ENCODE results near the gene PYCARD. TPM values are rescaled to one million over a fixed set of nuclear protein-coding genes. Genes with fewer than 3 reads are reported as not detected.

The PYCARD gene
- total RNA-seq, 1 experiment from 2014 or later = not detected

DNA sequence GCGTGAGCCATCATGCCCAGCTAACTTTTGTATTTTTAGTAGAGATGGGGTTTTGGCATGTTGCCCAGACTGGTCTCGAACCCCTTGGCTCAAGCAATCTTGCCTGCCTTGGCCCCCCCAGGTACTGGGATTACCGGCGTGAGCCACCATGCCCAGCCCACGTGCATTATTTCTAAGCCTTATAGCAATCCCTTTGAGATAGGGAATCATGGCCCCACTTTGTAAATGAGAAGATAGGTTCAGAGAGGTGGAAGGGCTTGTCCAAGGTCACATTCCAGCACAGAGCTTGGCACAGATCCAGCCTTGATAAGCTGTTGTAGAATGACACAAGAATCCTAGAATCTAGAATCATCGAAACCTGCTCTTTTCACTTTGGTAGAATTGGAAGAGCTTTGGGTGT is 4.2 kb upstream of the PYCARD start:
- H3K27me3 ChIP-seq (ENCODE audit: insufficient read depth, low read length) = no peaks in the 10 kb centered on the region
- H3K27ac ChIP-seq (ENCODE audit: low read depth, low read length) = no peak overlapping the region
- no peak for ATAC-seq
- H3K9me2 ChIP-seq (ENCODE audit: insufficient read depth) = no peaks in the 10 kb centered on the region
- H3K79me2 ChIP-seq (ENCODE audit: insufficient read depth, low read length) = no peaks in the 10 kb centered on the region
- H3K9me3 ChIP-seq (ENCODE audit: control insufficient read depth in 1 of 2, insufficient read depth in 1 of 2, low read depth in 1 of 2, low read length in 2 of 2) = no peaks in the 10 kb centered on the region
- ChIA-PET RAD21 (ENCODE audit: low non-redundant PET in 1 of 2, low total read pairs in 2 of 2, uncharacterized antibody in 2 of 2, unreplicated experiment in 2 of 2) (no interaction called here), CTCF (no interaction called here), POLR2A (interaction anchor here (1.0 kb wide), 1 partner anchor 9 kb away, joined by 3 read pairs; no protein-coding TSS in a partner anchor)
- H3K4me3 ChIP-seq (replicated peaks in 1 of 2; ENCODE audit: low read depth in 1 of 2, low read length in 2 of 2) = no peak overlapping the region
- no peaks in the 10 kb centered on the region for H4K20me1 ChIP-seq (ENCODE audit: insufficient read depth)
- no peak overlapping the region for H3K9ac ChIP-seq (ENCODE audit: low read length)
- intact Hi-C loops (cut with micrococcal nuclease) = no loop called here
- H2AFZ ChIP-seq (ENCODE audit: low read depth, low read length, poor library complexity, severe bottlenecking) = no peak overlapping the region
- H3K36me3 ChIP-seq (ENCODE audit: control insufficient read depth in 1 of 2, insufficient read depth in 2 of 2, low read length in 2 of 2) = no peaks in the 10 kb centered on the region
- TF ChIP-seq ZNF274 (IDR thresholded peaks at IDR 0.05; ENCODE audit: low read depth, low read length) (no peak), ELF1 (IDR thresholded peaks at IDR 0.05; ENCODE audit: borderline replicate concordance, low read depth) (no peak), EZH2 (IDR thresholded peaks at IDR 0.05) (no peak)
- H3K4me1 ChIP-seq (ENCODE audit: control insufficient read depth in 1 of 2, insufficient read depth in 2 of 2, low read length in 2 of 2) = peaks cover 0 to 9% of the 10 kb centered on the region in 2 experiments; a peak in 1 of 4 replicates
- BruUV-seq (replicated peaks) = no TSS peak
- no peak overlapping the region for H3K4me2 ChIP-seq (ENCODE audit: low read length)
- no peak for DNase-seq (ENCODE audit: low read depth, low spot score)

DNA sequence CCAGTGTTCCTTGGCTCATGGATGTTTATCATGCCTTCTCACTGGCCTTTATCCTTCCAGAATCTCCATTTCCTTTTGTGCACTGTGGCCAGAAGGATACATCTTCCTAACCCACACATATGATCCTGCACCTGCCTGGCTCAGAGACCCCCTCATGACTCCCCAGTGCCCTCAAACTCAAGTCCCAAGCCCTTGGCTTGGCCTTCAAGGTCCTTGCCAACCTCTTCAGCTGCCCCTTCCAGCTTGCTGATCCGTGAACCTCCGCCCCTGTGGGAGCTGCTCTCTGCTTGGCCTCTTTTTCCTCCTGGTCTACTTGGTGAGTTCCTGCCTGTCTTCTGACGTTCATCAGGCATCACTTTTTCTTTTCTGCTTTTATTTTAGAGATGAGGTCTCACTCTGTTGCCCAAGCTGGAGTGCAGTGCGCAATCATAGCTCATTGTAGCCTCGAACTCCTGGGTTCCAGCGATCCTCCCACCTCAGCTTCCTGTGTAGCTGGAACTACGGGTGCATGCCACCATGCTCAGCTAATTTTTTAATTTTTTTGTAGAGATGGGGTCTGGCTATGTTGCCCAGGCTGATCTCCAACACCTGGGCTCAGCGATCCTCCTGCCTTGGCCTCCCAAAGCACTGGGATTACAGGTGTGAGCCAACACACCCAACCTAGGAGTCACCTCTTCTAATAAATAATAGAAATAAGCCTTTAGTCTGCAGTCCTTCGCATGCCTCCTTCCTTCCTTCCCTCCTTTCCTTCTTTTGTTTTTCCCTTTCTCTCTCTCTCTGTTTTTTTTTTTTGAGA is 2.5 kb upstream of the PYCARD start:
- ATAC-seq (no peak), DNase-seq (ENCODE audit: low read depth, low spot score) (no peak)
- ChIA-PET CTCF (no interaction called here), POLR2A (no interaction called here), RAD21 (ENCODE audit: low non-redundant PET in 1 of 2, low total read pairs in 2 of 2, uncharacterized antibody in 2 of 2, unreplicated experiment in 2 of 2) (no interaction called here)
- Histone ChIP-seq H3K36me3 (ENCODE audit: control insufficient read depth in 1 of 2, insufficient read depth in 2 of 2, low read length in 2 of 2) (peaks cover 0 to 6% of the 10 kb centered on the region in 2 experiments; a peak in 1 of 4 replicates), H3K27me3 (ENCODE audit: insufficient read depth, low read length) (no peaks in the 10 kb centered on the region), H3K9me3 (ENCODE audit: control insufficient read depth in 1 of 2, insufficient read depth in 1 of 2, low read depth in 1 of 2, low read length in 2 of 2) (no peaks in the 10 kb centered on the region), H3K4me3 (replicated peaks in 1 of 2; ENCODE audit: low read depth in 1 of 2, low read length in 2 of 2) (no peak overlapping the region), H3K4me1 (ENCODE audit: control insufficient read depth in 1 of 2, insufficient read depth in 2 of 2, low read length in 2 of 2) (peaks cover 0 to 6% of the 10 kb centered on the region in 2 experiments; a peak in 1 of 4 replicates), H3K9me2 (ENCODE audit: insufficient read depth) (no peaks in the 10 kb centered on the region), H3K9ac (ENCODE audit: low read length) (no peak overlapping the region), H3K79me2 (ENCODE audit: insufficient read depth, low read length) (no peaks in the 10 kb centered on the region), H2AFZ (ENCODE audit: low read depth, low read length, poor library complexity, severe bottlenecking) (no peak overlapping the region), H3K27ac (ENCODE audit: low read depth, low read length) (no peak overlapping the region), H3K4me2 (ENCODE audit: low read length) (no peak overlapping the region), H4K20me1 (ENCODE audit: insufficient read depth) (no peaks in the 10 kb centered on the region)
- intact Hi-C loops (cut with micrococcal nuclease) = no loop called here
- no TSS peak for BruUV-seq (replicated peaks)
- no peak for TF ChIP-seq POLR2A (IDR thresholded peaks at IDR 0.05; ENCODE audit: borderline replicate concordance, extremely low read depth, insufficient read depth, insufficient read length)
- TF ChIP-seq, protein P1, sequence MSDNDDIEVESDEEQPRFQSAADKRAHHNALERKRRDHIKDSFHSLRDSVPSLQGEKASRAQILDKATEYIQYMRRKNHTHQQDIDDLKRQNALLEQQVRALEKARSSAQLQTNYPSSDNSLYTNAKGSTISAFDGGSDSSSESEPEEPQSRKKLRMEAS (IDR thresholded peaks at IDR 0.05) = no peak
- TF ChIP-seq, protein P2, sequence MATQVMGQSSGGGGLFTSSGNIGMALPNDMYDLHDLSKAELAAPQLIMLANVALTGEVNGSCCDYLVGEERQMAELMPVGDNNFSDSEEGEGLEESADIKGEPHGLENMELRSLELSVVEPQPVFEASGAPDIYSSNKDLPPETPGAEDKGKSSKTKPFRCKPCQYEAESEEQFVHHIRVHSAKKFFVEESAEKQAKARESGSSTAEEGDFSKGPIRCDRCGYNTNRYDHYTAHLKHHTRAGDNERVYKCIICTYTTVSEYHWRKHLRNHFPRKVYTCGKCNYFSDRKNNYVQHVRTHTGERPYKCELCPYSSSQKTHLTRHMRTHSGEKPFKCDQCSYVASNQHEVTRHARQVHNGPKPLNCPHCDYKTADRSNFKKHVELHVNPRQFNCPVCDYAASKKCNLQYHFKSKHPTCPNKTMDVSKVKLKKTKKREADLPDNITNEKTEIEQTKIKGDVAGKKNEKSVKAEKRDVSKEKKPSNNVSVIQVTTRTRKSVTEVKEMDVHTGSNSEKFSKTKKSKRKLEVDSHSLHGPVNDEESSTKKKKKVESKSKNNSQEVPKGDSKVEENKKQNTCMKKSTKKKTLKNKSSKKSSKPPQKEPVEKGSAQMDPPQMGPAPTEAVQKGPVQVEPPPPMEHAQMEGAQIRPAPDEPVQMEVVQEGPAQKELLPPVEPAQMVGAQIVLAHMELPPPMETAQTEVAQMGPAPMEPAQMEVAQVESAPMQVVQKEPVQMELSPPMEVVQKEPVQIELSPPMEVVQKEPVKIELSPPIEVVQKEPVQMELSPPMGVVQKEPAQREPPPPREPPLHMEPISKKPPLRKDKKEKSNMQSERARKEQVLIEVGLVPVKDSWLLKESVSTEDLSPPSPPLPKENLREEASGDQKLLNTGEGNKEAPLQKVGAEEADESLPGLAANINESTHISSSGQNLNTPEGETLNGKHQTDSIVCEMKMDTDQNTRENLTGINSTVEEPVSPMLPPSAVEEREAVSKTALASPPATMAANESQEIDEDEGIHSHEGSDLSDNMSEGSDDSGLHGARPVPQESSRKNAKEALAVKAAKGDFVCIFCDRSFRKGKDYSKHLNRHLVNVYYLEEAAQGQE (IDR thresholded peaks at IDR 0.05; ENCODE audit: low read depth) = no peak
- TF ChIP-seq YY1 (IDR thresholded peaks at IDR 0.05; ENCODE audit: extremely low read depth, insufficient replicate concordance, low read depth, low read length) = no peak
- no peak for TF ChIP-seq EZH2phosphoT487 (IDR thresholded peaks at IDR 0.05; ENCODE audit: borderline replicate concordance)
- no peak for TF ChIP-seq CBX3 (IDR thresholded peaks at IDR 0.05; ENCODE audit: low read depth)
- no peak for TF ChIP-seq EZH2 (IDR thresholded peaks at IDR 0.05)
- TF ChIP-seq, protein P3, sequence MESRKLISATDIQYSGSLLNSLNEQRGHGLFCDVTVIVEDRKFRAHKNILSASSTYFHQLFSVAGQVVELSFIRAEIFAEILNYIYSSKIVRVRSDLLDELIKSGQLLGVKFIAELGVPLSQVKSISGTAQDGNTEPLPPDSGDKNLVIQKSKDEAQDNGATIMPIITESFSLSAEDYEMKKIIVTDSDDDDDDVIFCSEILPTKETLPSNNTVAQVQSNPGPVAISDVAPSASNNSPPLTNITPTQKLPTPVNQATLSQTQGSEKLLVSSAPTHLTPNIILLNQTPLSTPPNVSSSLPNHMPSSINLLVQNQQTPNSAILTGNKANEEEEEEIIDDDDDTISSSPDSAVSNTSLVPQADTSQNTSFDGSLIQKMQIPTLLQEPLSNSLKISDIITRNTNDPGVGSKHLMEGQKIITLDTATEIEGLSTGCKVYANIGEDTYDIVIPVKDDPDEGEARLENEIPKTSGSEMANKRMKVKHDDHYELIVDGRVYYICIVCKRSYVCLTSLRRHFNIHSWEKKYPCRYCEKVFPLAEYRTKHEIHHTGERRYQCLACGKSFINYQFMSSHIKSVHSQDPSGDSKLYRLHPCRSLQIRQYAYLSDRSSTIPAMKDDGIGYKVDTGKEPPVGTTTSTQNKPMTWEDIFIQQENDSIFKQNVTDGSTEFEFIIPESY (IDR thresholded peaks at IDR 0.05; ENCODE audit: extremely low read depth, insufficient replicate concordance, low read length) = no peak
- TF ChIP-seq SRF (IDR thresholded peaks at IDR 0.05; ENCODE audit: low read depth) = no peak
- TF ChIP-seq CEBPB (IDR thresholded peaks at IDR 0.05; ENCODE audit: low read depth) = no peak

All from HCT116 (cell line).